GM10847 (cell line): ENCODE data around the gene LSM14B.

Source experiments
- POLR2A ChIP-seq: IDR thresholded peaks from 2 replicates; pipeline ENCODE4 v1.6.1; 2011; ENCODE audit not compliant: insufficient read length; ENCODE audit errors: extremely low read depth

LSM14B gene

GRCh38 chr20:62147528-62147927 lies 25.3 kb downstream of the LSM14B start:
- TF ChIP-seq POLR2A: no peak

GRCh38 chr20:62148908-62149314 lies 26.6 kb downstream of the LSM14B start:
- no peak for TF ChIP-seq POLR2A

GRCh38 chr20:62149532-62150309 lies 27.4 kb downstream of the LSM14B start:
- no peak for TF ChIP-seq POLR2A

GRCh38 chr20:62150310-62150575 lies 28.0 kb downstream of the LSM14B start:
- no peak for TF ChIP-seq POLR2A

GRCh38 chr20:62151225-62151624 lies 28.9 kb downstream of the LSM14B start:
- TF ChIP-seq POLR2A: no peak

GRCh38 chr20:62151835-62152364 lies 29.6 kb downstream of the LSM14B start:
- no peak for TF ChIP-seq POLR2A

GRCh38 chr20:62155428-62156253 lies 33.4 kb downstream of the LSM14B start:
- TF ChIP-seq POLR2A: no peak

- no peak for TF ChIP-seq POLR2A
Measured at GRCh38 chr20:62156254-62156556, 33.9 kb downstream of the LSM14B start.

GRCh38 chr20:62156592-62157386 lies 34.5 kb downstream of the LSM14B start:
- TF ChIP-seq POLR2A: no peak

GRCh38 chr20:62157387-62158087 lies 35.3 kb downstream of the LSM14B start:
- no peak for TF ChIP-seq POLR2A

GRCh38 chr20:62158088-62158400 lies 35.8 kb downstream of the LSM14B start:
- no peak for TF ChIP-seq POLR2A

GRCh38 chr20:62158541-62158940 lies 36.3 kb downstream of the LSM14B start:
- TF ChIP-seq POLR2A: no peak

- no peak for TF ChIP-seq POLR2A
Measured at GRCh38 chr20:62159052-62159451, 36.8 kb downstream of the LSM14B start.

GRCh38 chr20:62159839-62160238 lies 37.6 kb downstream of the LSM14B start:
- no peak for TF ChIP-seq POLR2A

- TF ChIP-seq POLR2A: no peak
Measured at GRCh38 chr20:62160253-62160652, 38.0 kb downstream of the LSM14B start.
